Amygdala (tissue), 56 donors: ENCODE results near the gene MDFI.

Experiments
- DNase-seq, 56 donors: peaks; one replicate each; lab custom pipeline; 2025; lab: John Stamatoyannopoulos, UW

MDFI gene

DNA sequence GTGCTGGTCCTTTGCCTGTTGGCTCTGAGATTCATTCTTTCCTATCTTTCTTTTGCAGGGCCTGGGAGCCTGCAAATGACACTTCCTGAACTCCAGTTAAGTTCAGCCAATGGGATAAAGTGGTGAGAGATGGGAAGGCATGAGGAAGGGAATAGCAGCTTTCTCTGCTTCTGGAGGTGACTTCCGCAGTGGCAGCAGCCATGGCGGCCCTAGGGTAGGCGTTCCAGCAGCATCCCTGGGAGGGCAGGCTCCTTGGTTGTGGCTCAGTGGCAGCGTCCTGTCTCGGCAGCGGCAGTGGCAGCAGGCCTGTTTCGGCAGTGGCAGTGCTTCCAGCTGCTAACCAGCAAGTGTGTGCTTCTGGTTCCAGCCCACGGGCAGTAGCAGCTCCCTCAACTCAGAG is 7.3 kb upstream of the MDFI start:
- no peak for DNase-seq

- DNase-seq = no peak
Measured at GRCh38 chr6:41633056-41633634, 5.1 kb upstream of the MDFI start.

GRCh38 chr6:41634657-41635056 is 3.6 kb upstream of the MDFI start:
- peak in 13 of 56 donors; percentile 9 to 68 (median 22) for DNase-seq

GRCh38 chr6:41635365-41635764 is 2.9 kb upstream of the MDFI start:
- DNase-seq = no peak

DNA sequence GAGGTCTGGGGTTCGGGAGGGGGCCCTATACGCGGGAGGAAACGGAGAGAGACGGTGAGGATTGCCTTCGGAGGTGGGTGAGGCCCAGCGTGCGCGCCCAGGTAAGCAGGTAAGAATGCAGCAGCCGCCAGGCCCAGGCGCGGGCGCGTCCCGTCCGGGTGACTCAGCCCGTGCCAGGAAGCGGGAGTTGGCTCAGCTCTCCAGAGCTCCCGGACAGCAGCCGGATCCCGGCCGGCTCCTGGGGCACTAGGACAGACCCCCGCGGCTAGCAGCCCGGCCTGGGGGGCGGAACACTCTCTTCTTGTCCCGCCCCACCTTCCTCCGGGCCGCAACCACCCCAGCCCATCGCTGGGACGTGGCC is 1.5 kb upstream of the MDFI start:
- DNase-seq = peak in 1 of 56 donors; percentile 7

GRCh38 chr6:41637194-41638001 is 870 bp upstream of the MDFI start:
- no peak for DNase-seq

GRCh38 chr6:41638935-41639808 is 904 bp downstream of the MDFI start:
- DNase-seq = peak in 1 of 56 donors; percentile 4

GRCh38 chr6:41639809-41640371 is 1.6 kb downstream of the MDFI start:
- DNase-seq = peak in 1 of 56 donors; percentile 46

DNA sequence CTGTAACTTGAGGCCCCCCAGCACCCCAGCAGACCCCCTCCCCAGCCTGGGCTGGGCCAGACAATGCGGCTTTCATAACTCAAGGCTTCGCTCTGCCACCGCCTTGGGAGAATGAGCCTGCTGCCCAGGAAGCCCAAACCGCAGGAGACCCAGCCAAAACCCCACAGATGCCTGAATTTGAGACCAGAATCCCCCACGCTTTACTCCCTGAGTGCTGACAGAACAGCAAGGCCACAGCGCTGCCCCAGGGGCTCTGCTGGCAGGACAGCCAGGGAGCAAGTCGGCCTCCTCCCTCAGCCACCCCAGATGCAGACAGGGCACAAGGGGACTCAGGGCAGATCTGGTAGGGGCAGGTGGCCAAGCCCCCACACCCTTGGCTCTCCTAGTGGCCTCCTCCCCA is 2.2 kb downstream of the MDFI start:
- DNase-seq = no peak

DNA sequence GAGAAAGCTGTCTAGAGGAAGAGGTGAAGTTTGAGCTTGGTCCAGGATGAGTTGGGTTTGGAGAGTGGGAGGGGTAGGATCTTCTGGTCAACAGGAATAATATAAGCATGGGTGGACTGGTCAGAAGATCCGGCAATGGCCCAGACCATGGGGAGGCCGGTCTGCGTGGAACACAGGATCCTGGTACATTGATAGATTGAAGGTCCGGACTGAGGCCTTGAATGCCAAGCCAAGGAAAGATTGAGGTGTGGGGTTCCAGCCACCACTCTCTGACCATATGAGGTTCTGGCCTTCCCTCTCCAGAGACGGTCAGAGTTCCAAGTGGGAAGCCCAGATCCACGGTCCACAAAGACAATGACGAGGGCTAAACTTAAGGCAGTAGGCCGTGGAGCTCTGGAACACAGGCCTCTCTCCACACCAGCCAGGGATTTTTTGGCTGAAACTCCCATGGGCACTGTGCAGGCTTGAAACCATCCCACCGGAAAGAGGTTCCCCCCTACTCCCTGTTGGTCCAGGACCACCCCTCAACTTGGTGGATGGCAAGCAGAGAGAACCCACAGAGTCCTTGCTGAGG is 3.2 kb downstream of the MDFI start:
- DNase-seq = no peak

DNA sequence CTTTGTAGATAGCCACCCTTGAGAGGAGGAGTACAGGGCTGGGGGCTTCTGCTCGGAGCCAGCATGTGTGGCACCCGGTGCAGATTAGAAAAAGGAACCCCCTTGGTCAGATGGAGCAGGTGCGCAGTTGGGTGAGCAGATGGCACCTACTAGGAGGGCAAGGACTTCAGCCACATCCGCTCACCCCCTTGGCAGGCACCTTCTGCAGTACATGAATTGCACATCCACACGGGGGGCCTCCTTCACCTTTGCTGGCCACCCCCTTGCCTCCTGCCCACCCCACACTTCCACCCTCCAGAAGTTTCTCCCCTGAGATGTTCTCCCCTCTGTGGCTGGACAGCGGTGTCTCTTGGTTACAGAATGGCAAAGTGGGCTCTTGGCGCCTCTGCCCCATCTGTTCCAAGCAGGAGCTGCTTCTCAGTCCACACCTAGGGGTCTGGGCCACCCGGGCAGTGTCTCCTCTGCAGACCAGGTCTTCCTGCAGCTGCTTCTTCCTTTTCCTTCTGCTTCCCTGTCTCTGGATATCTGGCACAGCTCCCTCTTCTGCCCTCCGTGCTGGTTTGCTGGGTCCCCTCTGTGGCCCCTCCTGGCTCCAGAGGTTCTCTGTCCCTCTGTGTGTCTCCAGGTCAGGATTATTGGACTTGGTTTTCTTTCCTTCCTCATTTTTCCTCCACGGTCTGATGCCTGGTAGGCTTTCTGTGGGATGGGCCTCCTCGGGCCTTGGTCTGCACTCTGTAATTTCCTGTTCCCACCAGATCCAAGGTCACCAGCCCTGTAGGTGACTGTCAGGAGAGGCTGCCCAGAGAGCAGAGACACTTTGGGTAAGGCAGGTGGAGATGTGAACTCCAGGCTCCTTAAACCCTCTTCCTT is 4.1 kb downstream of the MDFI start:
- DNase-seq = no peak

GRCh38 chr6:41642960-41643898 is 5.0 kb downstream of the MDFI start:
- DNase-seq = no peak

DNA sequence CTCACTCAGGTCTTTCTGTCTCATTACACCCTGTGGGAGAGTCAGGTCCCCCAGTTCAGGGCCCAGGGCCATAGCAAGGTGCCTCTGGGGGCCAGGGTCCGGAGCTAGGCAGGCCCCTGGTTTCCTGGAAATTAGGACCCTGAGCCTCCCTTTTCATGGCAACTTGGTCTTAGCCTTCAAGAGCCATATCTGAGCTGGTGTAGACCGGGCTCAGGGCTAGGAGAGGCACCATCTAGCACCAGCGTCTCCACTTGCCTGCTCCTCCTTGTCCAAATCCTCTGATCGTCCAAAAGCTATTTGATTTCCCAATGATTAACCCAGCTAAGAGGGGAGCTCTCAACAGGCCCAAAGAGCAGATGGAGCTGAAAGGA is 5.6 kb downstream of the MDFI start:
- DNase-seq = no peak

GRCh38 chr6:41644297-41644879 is 6.1 kb downstream of the MDFI start:
- DNase-seq = no peak

DNA sequence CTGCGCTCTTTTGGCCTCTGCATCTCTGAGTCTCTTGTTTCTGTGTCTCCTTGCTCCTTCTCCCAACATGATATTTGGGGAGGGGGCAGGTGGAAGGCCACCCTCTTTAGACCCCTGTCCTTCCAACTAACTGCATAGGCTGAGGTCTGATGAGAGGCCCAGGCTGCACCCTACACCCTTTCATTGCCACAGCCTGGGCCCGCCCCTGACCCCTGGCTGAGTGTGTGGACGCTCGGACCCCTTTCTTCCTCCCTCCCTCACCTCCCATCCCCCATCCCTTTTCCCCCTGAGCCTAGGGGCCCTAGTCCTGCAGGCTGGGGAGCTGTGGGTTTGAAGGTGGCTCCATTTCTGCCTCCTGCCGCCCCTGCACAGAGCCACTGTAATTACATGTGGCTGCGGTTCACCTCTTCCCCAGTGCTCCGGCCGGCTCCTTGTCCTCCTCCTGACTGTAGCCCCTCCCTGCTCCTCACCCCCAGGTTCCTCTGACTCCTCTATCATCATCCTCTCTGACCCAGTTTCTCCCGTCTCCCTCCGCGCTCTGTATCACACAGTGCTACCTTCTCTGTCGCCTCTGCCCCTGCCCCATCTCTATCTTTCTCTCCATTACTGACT is 6.8 kb downstream of the MDFI start:
- DNase-seq = no peak

GRCh38 chr6:41646026-41646795 is 7.9 kb downstream of the MDFI start:
- DNase-seq = no peak

DNA sequence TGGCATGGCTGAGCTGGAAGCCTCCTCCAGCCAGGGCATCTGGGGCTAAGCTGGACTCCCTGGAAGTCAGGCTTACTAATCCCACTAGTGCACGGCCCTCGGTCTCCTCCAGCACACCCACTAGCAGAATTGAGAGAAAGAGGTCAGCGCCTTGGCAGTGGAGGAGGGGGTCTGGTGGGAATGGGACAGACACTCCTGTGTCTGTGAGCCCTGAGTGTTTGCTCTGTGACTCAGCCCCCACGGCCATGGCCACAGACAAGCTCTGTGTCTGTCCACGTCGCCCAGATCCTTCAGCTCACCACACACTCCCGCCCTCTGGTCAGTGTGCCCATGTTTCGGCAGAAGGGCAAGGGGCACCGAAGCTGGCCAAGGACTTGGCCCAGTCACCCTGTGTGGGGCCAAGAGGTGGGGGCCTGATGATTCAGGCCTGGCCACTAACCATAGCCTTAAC is 8.8 kb downstream of the MDFI start:
- no peak for DNase-seq
